Esophagus muscularis mucosa (tissue), 4 donors: ENCODE data around the gene SMARCE1.

Experiments
- EP300 ChIP-seq: sonication (generic); formaldehyde crosslinking; IDR thresholded peaks from one replicate; pipeline ENCODE4 v1.6.1; 2017; ENCODE audit warnings: antibody characterized with exemption
- POLR2A ChIP-seq: fragments of 450-650 bp; IDR thresholded peaks from one replicate; pipeline ENCODE4 v1.6.1; 2017; ENCODE audit warnings: antibody characterized with exemption, moderate library complexity, mild to moderate bottlenecking, low read depth
- POLR2AphosphoS5 ChIP-seq, 2 donors: sonication (generic); formaldehyde crosslinking; IDR thresholded peaks; one replicate each; pipeline ENCODE4 v1.6.1; 2017; ENCODE audit warnings: antibody characterized with exemption in 2 of 2
- TF ChIP-seq, protein P1 (sequence below), 3 experiments: fragments of 200-600 bp in 2 of 3; fragments of 450-650 bp in 1 of 3; sonication (generic) in 2 of 3; IDR thresholded peaks; one replicate each; pipeline ENCODE4 v1.5.1; 2017 to 2019; ENCODE audit warnings: antibody characterized with exemption in 3 of 3, mild to moderate bottlenecking in 2 of 3, moderate library complexity in 1 of 3

- TF ChIP-seq, protein P1, sequence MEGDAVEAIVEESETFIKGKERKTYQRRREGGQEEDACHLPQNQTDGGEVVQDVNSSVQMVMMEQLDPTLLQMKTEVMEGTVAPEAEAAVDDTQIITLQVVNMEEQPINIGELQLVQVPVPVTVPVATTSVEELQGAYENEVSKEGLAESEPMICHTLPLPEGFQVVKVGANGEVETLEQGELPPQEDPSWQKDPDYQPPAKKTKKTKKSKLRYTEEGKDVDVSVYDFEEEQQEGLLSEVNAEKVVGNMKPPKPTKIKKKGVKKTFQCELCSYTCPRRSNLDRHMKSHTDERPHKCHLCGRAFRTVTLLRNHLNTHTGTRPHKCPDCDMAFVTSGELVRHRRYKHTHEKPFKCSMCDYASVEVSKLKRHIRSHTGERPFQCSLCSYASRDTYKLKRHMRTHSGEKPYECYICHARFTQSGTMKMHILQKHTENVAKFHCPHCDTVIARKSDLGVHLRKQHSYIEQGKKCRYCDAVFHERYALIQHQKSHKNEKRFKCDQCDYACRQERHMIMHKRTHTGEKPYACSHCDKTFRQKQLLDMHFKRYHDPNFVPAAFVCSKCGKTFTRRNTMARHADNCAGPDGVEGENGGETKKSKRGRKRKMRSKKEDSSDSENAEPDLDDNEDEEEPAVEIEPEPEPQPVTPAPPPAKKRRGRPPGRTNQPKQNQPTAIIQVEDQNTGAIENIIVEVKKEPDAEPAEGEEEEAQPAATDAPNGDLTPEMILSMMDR (IDR thresholded peaks at IDR 0.05): no peak
- TF ChIP-seq POLR2A (no peak), POLR2AphosphoS5 (IDR thresholded peaks at IDR 0.05) (no peak), EP300 (no peak)
Measured at GRCh38 chr17:40588552-40588951, 59.1 kb downstream of the SMARCE1 start.
